ENCODE data around the gene NAA60. TPM values are rescaled to one million over a fixed set of nuclear protein-coding genes. Genes with fewer than 3 reads are reported as not detected.

Gene NAA60
- polyA plus RNA-seq, 5 donors: 40.5 to 48.0 (median 46.1) TPM

DNA sequence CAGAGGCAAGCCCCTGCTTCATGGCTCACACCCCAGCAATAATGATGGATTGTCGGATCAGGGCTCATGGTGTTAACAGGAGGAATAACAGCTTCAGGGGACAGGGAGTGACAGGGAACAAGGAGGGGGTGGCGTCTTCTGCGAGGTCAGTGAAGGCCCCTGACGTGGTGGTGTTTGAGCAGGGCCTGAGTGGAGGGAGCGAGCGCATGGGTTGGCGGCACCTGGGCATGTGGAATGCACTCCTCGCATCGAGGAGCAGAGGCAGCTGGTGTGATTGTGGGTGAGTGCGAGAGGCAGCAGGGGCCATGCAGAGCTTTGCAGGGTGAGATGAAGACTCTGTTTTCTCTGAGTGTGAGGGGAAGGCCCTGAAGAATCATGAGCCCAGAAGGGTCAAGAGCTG is 90.6 kb downstream of the NAA60 start:
- DNase-seq: no peak

DNA sequence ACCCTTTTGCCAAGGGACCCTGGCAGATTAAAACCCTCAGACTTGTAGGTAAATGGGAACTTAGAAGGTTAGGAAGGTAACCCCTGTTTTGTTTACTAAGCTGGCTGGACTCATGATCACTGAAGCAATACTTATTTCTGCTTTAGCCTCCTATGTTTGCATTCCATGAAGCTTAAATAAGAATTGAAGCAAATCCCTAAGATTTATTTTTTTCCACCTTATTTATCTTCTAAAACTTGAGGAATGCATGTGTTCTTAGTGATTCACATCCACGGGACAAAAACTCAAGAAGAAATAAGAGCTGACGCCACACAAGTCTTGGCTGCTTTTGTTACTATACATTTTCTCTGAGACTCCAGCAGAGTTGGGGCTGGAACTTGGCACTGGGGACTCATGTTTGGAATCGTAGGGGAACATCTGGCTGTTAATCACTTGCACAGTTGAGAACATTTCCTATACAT is 92.8 kb downstream of the NAA60 start:
- no peak for DNase-seq

Other genes starting within 250 kb of the NAA60 start
- 10 to 100 TPM; 11.3 to 15.4 (median 13.7) TPM for gene ZNF200, start 208.5 kb upstream of the NAA60 start, polyA plus RNA-seq (ENCODE audit: insufficient read depth in 1 of 5, insufficient read length in 5 of 5, low replicate concordance in 1 of 5)
- under 1 TPM; 0.40 to 0.67 (median 0.47) TPM for gene MEFV, start 187.0 kb upstream of the NAA60 start, polyA plus RNA-seq (ENCODE audit: insufficient read depth in 1 of 5, insufficient read length in 5 of 5, low replicate concordance in 1 of 5)
- gene ZNF263, start 160.2 kb upstream of the NAA60 start, polyA plus RNA-seq (ENCODE audit: insufficient read depth in 1 of 5, insufficient read length in 5 of 5, low replicate concordance in 1 of 5): 10 to 100 TPM; 42.2 to 54.7 (median 48.7) TPM
- 10 to 100 TPM; 11.4 to 15.6 (median 12.5) TPM for gene TIGD7, start 138.2 kb upstream of the NAA60 start, polyA plus RNA-seq (ENCODE audit: insufficient read depth in 1 of 5, insufficient read length in 5 of 5, low replicate concordance in 1 of 5)
- 10 to 100 TPM; 41.1 to 64.3 (median 51.0) TPM for gene ZNF75A, start 138.2 kb upstream of the NAA60 start, polyA plus RNA-seq (ENCODE audit: insufficient read depth in 1 of 5, insufficient read length in 5 of 5, low replicate concordance in 1 of 5)
- under 1 TPM; 0.39 to 0.93 (median 0.50) TPM for gene OR2C1, start 87.8 kb upstream of the NAA60 start, polyA plus RNA-seq (ENCODE audit: insufficient read depth in 1 of 5, insufficient read length in 5 of 5, low replicate concordance in 1 of 5)
- gene ZSCAN32, start 42.7 kb upstream of the NAA60 start, polyA plus RNA-seq (ENCODE audit: insufficient read depth in 1 of 5, insufficient read length in 5 of 5, low replicate concordance in 1 of 5): 10 to 100 TPM; 18.6 to 22.8 (median 20.5) TPM
- 10 to 100 TPM; 11.2 to 16.0 (median 12.9) TPM for gene ZNF174, start 42.5 kb upstream of the NAA60 start, polyA plus RNA-seq (ENCODE audit: insufficient read depth in 1 of 5, insufficient read length in 5 of 5, low replicate concordance in 1 of 5)
- gene ZNF597, start 176 bp upstream of the NAA60 start, polyA plus RNA-seq (ENCODE audit: insufficient read depth in 1 of 5, insufficient read length in 5 of 5, low replicate concordance in 1 of 5): 1 to 10 TPM; 3.3 to 6.0 (median 4.2) TPM
- under 1 TPM in 1 of 5 donors, not detected in 4; 0.12 TPM for gene C16orf90, start 51.8 kb downstream of the NAA60 start, polyA plus RNA-seq (ENCODE audit: insufficient read depth in 1 of 5, insufficient read length in 5 of 5, low replicate concordance in 1 of 5)
- 10 to 100 TPM; 44.2 to 54.5 (median 47.5) TPM for gene CLUAP1, start 57.3 kb downstream of the NAA60 start, polyA plus RNA-seq (ENCODE audit: insufficient read depth in 1 of 5, insufficient read length in 5 of 5, low replicate concordance in 1 of 5)
- 1 to 10 TPM; 2.5 to 4.1 (median 3.7) TPM for gene NLRC3, start 133.7 kb downstream of the NAA60 start, polyA plus RNA-seq (ENCODE audit: insufficient read depth in 1 of 5, insufficient read length in 5 of 5, low replicate concordance in 1 of 5)
- 1 to 10 TPM; 5.6 to 6.8 (median 6.3) TPM for gene SLX4, start 167.9 kb downstream of the NAA60 start, polyA plus RNA-seq (ENCODE audit: insufficient read depth in 1 of 5, insufficient read length in 5 of 5, low replicate concordance in 1 of 5)
- gene DNASE1, start 211.0 kb downstream of the NAA60 start, polyA plus RNA-seq (ENCODE audit: insufficient read depth in 1 of 5, insufficient read length in 5 of 5, low replicate concordance in 1 of 5): 10 to 100 TPM; 24.8 to 31.7 (median 26.8) TPM